RKO (cell line): ENCODE data around the gene SLC6A20.
A peak's percentile ranks its signal among the peaks of the same experiment; 100 is the strongest.

Experiments used
- DNase-seq: peaks from one replicate; pipeline ENCODE4 v3.0.0-alpha.2; 2016; ENCODE audit warnings: low spot score

Gene SLC6A20

GRCh38 chr3:45778761-45779201, 17.6 kb downstream of the SLC6A20 start:
- DNase-seq = no peak

- no peak for DNase-seq
Measured at GRCh38 chr3:45777746-45778386, 18.5 kb downstream of the SLC6A20 start.

- DNase-seq = no peak
Measured at GRCh38 chr3:45777111-45777745, 19.1 kb downstream of the SLC6A20 start.

- DNase-seq = no peak
Measured at GRCh38 chr3:45776611-45777010, 19.7 kb downstream of the SLC6A20 start.

- DNase-seq = no peak
Measured at GRCh38 chr3:45776301-45776595, 20.1 kb downstream of the SLC6A20 start.

GRCh38 chr3:45775571-45776300, 20.6 kb downstream of the SLC6A20 start:
- DNase-seq = no peak

- no peak for DNase-seq
Measured at GRCh38 chr3:45774581-45775521, 21.5 kb downstream of the SLC6A20 start.

- no peak for DNase-seq
Measured at GRCh38 chr3:45773714-45774449, 22.5 kb downstream of the SLC6A20 start.

- no peak for DNase-seq
Measured at GRCh38 chr3:45773072-45773471, 23.3 kb downstream of the SLC6A20 start.

GRCh38 chr3:45772341-45773035, 23.8 kb downstream of the SLC6A20 start:
- no peak for DNase-seq

- DNase-seq = no peak
Measured at GRCh38 chr3:45771831-45772230, 24.5 kb downstream of the SLC6A20 start.

- no peak for DNase-seq
Measured at GRCh38 chr3:45771166-45771775, 25.1 kb downstream of the SLC6A20 start.

- DNase-seq = no peak
Measured at GRCh38 chr3:45765958-45766357, 30.4 kb downstream of the SLC6A20 start.

- no peak for DNase-seq
Measured at GRCh38 chr3:45765266-45765851, 31.0 kb downstream of the SLC6A20 start.

GRCh38 chr3:45763303-45763675, 33.0 kb downstream of the SLC6A20 start:
- DNase-seq = no peak

GRCh38 chr3:45762647-45763302, 33.6 kb downstream of the SLC6A20 start:
- no peak for DNase-seq

- no peak for DNase-seq
Measured at GRCh38 chr3:45761831-45762230, 34.5 kb downstream of the SLC6A20 start.

GRCh38 chr3:45760878-45761711, 35.2 kb downstream of the SLC6A20 start:
- peak; percentile 79 for DNase-seq

GRCh38 chr3:45759851-45760250, 36.5 kb downstream of the SLC6A20 start:
- no peak for DNase-seq
